Omental fat pad (tissue), 4 donors: ENCODE results near the gene GRN. TPM values are rescaled to one million over a fixed set of nuclear protein-coding genes. Genes with fewer than 3 reads are reported as not detected.

Experiments used
- ATAC-seq: fragments of 150-250 bp; one replicate; pipeline ENCODE4 v1.9.1; 2016; ENCODE audit warnings: mild to moderate bottlenecking, moderate library complexity; ENCODE audit not compliant: low FRiP score
- DNase-seq: peaks from one replicate; pipeline ENCODE4 v3.0.0-alpha.2; 2019; ENCODE audit warnings: low spot score
- total RNA-seq, 4 donors: library from RNA; depleted of rRNA; stranded (reverse); fragments of >200 nt; gene quantifications; one replicate each; pipeline ENCODE4 v1.1.0, GENCODE V29; 2016
- TF ChIP-seq, protein P1 (sequence below), 3 donors: fragments of 450-650 bp; IDR thresholded peaks; one replicate each; pipeline ENCODE4 v1.5.1; 2016 to 2017; ENCODE audit warnings: antibody characterized with exemption in 3 of 3, mild to moderate bottlenecking in 3 of 3, moderate library complexity in 2 of 3

Gene GRN
- total RNA-seq, 4 donors from 2014 or later = 275 to 379 (median 316) TPM

DNA sequence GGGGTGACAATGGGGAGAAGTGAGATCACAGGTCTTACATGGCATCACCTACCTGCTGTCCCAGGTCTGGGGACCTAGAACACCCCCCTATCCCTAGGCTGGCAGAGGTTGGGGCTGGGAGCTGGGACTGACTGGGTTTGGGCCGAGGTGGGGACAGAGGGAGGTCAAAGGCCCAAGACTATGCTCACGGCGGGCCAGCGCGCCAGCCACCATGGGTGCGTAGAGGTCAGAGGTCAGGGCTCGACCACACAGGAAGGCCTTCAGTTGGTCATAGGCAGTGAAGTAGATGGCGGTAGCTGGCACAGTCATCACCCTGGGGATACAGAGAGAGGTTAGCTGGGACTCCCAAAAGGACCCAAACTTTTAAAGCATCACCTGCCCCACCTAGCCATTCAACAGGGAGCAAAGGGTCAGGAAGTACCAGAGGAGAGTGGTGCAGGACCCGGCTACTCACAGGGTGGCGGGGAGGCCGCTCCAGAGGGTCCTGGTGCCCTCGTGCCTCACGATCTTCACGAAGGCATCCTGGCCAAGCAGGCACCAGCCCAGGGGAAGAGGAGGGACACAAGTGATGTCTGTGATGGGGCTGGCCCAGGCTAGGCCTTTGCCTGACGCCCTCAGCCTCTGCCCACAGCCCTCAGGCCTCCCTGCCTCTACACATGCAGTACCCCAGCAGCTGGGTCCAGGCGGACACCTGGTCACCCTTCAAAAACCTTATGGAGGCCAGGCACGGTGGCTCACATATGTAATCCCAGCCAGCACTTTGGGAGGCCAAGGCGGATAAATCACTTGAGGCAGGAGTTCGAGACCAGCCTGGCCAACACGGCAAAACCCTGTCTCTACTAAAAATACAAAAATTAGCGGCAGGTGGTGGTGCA is 23.6 kb upstream of the GRN start:
- ATAC-seq = no peak
- no peak for DNase-seq
- TF ChIP-seq, protein P1, sequence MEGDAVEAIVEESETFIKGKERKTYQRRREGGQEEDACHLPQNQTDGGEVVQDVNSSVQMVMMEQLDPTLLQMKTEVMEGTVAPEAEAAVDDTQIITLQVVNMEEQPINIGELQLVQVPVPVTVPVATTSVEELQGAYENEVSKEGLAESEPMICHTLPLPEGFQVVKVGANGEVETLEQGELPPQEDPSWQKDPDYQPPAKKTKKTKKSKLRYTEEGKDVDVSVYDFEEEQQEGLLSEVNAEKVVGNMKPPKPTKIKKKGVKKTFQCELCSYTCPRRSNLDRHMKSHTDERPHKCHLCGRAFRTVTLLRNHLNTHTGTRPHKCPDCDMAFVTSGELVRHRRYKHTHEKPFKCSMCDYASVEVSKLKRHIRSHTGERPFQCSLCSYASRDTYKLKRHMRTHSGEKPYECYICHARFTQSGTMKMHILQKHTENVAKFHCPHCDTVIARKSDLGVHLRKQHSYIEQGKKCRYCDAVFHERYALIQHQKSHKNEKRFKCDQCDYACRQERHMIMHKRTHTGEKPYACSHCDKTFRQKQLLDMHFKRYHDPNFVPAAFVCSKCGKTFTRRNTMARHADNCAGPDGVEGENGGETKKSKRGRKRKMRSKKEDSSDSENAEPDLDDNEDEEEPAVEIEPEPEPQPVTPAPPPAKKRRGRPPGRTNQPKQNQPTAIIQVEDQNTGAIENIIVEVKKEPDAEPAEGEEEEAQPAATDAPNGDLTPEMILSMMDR (IDR thresholded peaks at IDR 0.05) = no peak

DNA sequence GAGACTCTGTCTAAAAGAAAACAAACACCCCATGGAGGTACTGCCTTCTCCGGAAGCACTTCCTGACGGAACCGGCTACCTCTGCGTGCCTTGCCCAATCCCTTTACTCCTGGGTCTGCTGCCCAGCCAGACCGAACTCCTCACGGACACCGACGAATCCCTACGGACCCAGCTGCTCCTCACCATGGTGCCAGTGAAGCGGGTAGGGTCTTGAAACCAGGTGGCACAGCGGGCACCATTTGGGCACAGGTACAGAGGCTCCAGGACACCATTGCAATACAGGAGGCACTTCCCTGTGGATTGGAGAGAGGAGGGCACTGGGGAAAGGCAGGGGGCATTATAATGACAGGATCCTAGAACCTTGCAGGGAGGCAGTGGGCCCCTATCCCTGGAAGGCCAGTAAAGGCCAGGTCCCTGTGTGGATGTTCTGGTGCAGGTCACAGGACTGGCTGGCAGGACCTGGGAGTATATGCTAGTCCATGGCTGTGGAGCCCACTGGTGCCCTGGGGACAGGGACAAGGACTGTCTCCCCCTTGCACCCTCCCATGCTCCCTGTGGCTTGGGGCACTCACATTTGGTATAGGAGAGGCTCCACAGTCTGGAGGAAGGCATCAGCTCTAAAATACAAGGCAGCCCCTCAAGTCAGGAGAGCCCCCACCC is 22.7 kb upstream of the GRN start:
- DNase-seq (no peak), ATAC-seq (no peak)
- TF ChIP-seq, protein P1 (IDR thresholded peaks at IDR 0.05) = no peak

DNA sequence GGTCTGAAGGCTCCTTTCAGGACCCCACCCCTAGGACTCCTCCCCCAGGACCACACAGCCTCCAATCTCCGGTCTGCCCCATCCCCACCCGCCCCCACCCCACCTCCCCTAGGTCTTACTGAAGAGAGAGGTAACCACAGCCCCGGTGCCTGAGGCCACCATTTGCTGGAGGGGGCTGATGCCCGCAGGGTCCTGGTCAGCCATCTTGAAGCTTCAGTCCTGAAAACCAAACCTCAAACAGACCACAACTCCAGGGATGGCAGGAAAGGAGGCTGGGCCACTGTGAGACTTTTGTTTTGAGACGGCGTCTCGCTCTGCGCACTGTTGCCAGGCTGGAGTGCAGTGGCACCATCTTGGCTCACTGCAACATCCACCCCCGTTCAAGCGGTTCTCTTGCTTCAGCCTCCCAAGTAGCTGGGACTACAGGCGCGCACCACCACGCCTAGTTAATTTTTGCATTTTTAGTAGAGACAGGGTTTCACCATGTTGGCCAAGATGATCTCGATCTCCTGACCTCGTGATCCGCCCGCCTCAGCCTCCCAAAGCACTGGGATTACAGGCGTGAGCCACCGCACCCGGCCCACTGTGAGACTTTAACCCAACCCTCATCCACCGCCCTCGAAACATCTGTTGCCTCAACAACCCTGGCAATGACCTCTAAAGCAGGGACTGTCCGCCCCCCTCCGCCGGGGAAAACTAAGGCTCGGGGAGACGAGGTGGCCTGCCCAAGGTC is 21.6 kb upstream of the GRN start:
- DNase-seq (no peak), ATAC-seq (no peak)
- TF ChIP-seq, protein P1 (IDR thresholded peaks at IDR 0.05) = no peak

DNA sequence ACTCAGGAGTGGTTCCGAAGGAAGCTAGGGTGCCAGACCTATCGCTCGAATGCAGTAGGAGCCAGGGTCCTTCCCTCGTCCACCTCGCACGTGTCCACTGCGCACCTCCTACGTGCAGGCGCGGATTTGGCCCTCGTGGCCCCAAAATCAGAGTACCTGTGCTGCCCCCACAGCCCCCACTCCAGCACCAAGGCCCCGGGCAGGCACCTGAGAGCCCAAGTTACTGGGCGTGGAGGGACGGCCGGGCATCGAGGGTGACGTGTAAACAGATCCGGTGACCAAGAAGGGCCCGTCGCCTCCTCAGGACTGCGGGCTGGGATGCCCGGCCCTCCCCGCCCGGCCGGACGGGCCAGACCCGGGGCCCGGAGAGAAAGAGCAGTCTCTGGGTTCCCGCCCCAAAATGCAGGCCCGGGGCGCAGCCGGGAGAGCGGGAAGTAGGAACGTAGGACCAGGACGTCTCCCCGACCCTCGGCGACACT is 21.0 kb upstream of the GRN start:
- TF ChIP-seq, protein P1 (IDR thresholded peaks at IDR 0.05) = no peak
- ATAC-seq (no peak), DNase-seq (no peak)

DNA sequence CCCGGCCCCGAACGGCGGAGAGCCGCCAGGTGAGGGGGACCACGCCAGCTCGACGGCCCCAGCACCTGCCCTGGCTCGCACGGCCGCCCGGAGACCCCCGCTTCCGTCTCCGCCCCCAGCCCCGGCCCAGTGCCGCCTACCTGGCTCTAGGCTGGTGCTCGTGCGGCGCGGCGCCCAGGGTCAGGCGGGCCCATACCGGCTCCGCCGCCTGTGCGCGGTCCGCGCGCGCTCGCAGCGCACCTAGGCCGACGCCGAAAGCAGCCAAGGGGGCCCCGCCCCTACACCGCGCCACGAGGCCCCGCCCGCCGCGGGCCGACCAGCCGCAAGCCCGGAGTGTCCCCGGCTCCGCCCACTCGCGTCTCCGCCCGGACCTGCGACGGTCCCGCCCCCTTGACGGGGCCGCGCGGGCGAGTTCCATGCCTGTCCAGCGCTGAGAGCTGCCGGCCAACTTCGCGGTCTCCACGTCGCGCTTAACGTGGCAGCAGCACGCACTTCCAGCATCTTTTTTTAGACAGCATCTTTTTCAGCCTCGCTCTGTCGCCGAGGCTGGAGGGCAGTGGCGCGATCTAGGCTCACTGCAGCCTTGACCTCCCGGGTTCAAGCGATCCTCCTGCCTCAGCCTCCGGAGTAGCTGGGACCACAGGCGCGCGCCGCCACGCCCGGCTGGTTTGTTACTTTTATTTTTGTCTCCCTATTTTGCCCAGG is 20.4 kb upstream of the GRN start, which contains the start of gene SLC25A39:
Gene SLC25A39 (minus strand): TSS at position 253 of the 705 bp plus-strand sequence. CDS start 1,261 bp downstream, outside the sequence.
- ATAC-seq (peak; percentile 95), DNase-seq (peak; percentile 71)
- TF ChIP-seq, protein P1 (IDR thresholded peaks at IDR 0.05) = no peak

DNA sequence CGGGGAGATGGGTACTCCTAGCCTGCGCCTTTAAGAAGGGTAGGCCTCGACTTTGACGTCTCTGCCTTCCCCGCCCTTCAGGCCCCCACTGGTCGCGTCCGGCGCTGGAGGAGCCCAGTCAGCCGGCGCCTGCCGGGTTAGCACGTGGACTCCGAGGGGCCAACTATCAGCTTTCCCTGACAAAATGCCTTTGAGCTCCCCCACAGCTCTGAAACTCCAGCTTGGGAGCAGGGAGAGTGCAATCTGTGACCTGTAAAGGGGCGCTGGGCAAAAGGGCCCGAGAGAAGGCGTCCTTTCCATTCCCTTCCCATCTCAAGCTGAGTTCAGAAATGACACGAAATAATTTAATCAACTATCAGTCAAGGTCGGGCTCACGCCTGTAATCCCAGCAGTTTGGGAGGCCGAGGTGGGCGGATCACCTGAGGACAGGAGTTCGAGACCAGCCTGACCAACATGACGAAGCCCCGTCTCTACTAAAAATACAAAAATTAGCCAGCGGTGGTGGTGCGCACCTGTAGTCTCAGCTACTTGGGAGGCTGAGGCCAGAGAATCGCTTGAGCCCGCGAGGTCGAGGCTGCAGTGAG is 18.1 kb upstream of the GRN start:
- DNase-seq = peak; percentile 91
- peak; percentile 90 for ATAC-seq
- TF ChIP-seq, protein P1 (IDR thresholded peaks at IDR 0.05) = no peak
